Endothelial cell of umbilical vein (primary cell): ENCODE measurements around the gene CAMTA1.

Source experiments
- CTCF ChIP-seq, 2 donors: IDR thresholded peaks; 1 replicate in 1 of 2; 2 replicates in 1 of 2; pipeline ENCODE4 v1.5.1; 2011; ENCODE audit warnings: low read length in 2 of 2, mild to moderate bottlenecking in 2 of 2, moderate library complexity in 2 of 2, control low read depth in 1 of 2, inconsistent platforms in 1 of 2, low read depth in 1 of 2; ENCODE audit not compliant: insufficient read depth in 1 of 2; ENCODE audit errors: extremely low read depth in 1 of 2
- FOS ChIP-seq: IDR thresholded peaks from 2 replicates; pipeline ENCODE4 v1.6.1; 2011; ENCODE audit warnings: mild to moderate bottlenecking, low read length, moderate library complexity, borderline replicate concordance; ENCODE audit not compliant: insufficient read depth

- TF ChIP-seq FOS (no peak), CTCF (IDR thresholded peaks at IDR 0.05; ENCODE audit: extremely low read depth in 1 of 2, insufficient read depth in 1 of 2, low read depth in 1 of 2, low read length in 2 of 2) (no peak)
Observed at GRCh38 chr1:7479571-7479970, 694.3 kb downstream of the CAMTA1 start.
